SH-SY5Y (cell line): ENCODE results near the gene NALF2.

Experiments
- GATA2 ChIP-seq: IDR thresholded peaks from 2 replicates; pipeline ENCODE4 v1.6.1; 2011; ENCODE audit warnings: mild to moderate bottlenecking, low read depth, low read length
- GATA3 ChIP-seq: IDR thresholded peaks from 2 replicates; pipeline ENCODE4 v1.6.1; 2011; ENCODE audit warnings: low read depth, mild to moderate bottlenecking, low read length, moderate library complexity

DNA sequence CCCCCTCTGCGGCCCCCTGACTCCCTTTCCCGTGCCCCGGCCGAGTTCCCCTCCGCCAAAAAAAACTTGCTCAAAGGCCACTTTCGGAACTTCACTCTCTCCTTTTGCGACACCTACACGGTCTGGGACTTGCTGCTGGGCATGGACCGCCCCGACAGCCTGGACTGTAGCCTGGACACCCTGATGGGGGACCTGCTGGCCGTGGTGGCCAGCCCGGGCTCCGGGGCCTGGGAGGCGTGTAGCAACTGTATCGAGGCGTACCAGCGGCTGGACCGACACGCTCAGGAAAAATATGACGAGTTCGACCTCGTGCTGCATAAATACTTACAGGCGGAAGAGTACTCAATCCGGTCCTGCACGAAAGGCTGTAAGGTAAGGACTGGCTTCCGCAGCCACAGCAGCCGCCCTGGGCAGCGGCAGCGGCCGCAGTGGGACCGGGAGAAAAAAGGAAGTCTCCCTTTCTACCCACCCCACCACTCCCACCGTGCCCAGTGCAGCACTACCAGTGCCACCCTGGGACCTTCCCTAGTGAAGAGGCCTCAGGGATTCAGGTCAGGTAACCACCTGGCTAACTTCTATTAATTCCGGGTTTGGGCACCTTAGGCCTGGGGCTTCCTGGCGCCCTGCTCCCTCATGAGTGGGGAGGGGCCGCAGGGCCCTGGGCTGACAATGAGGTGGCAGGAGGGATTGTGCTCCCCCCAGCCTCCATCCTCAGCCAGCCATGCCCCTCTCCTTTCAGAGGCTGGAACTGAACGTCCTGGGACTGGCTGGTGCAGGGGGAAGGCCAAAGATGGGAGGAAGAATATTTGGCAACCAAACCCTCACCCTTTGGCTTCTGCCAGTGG is 1.9 kb downstream of the NALF2 start:
- TF ChIP-seq GATA3, result no peak
- TF ChIP-seq GATA2, result no peak
